ENCODE data around the gene MARCHF11. TPM values are rescaled to one million over a fixed set of nuclear protein-coding genes. Genes with fewer than 3 reads are reported as not detected.

MARCHF11 gene
- total RNA-seq, 1 experiment from 2014 or later = not detected

DNA sequence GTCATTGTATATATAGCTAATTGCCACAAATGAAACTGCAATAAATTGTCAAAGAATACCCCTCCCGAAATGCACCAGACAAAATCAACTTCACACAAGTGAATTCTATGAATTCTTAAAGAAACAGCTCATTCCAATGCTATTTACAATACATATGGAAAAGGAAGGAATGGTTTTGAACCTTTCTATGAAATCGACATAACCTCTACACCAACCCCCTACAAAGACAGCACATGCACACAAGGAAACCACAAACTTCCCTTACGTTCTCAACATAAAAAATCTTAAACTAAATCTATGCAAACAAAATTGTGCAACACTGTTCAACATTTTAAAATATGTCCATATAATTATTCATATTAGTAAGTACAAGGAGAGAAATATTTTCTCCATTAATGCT lies 39.2 kb downstream of the MARCHF11 start:
- Histone ChIP-seq H2AFZ (ENCODE audit: low read depth, low read length, poor library complexity, severe bottlenecking) (no peak overlapping the region), H4K20me1 (ENCODE audit: insufficient read depth) (no peaks in the 10 kb centered on the region), H3K27me3 (ENCODE audit: insufficient read depth, low read length) (no peaks in the 10 kb centered on the region), H3K4me2 (ENCODE audit: low read length) (no peak overlapping the region), H3K9me3 (ENCODE audit: control insufficient read depth in 1 of 2, insufficient read depth in 1 of 2, low read depth in 1 of 2, low read length in 2 of 2) (peaks cover 0 to 7% of the 10 kb centered on the region in 2 experiments; a peak in 2 of 4 replicates), H3K4me1 (ENCODE audit: control insufficient read depth in 1 of 2, insufficient read depth in 2 of 2, low read length in 2 of 2) (no peaks in the 10 kb centered on the region), H3K4me3 (replicated peaks in 1 of 2; ENCODE audit: low read depth in 1 of 2, low read length in 2 of 2) (no peak overlapping the region), H3K36me3 (ENCODE audit: control insufficient read depth in 1 of 2, insufficient read depth in 2 of 2, low read length in 2 of 2) (no peaks in the 10 kb centered on the region), H3K79me2 (ENCODE audit: insufficient read depth, low read length) (no peaks in the 10 kb centered on the region), H3K27ac (ENCODE audit: low read depth, low read length) (no peak overlapping the region), H3K9me2 (ENCODE audit: insufficient read depth) (no peaks in the 10 kb centered on the region), H3K9ac (ENCODE audit: low read length) (no peak overlapping the region)
- intact Hi-C loops (cut with micrococcal nuclease) = no loop called here
- no peak for TF ChIP-seq FOSL1 (IDR thresholded peaks at IDR 0.05; ENCODE audit: low read depth)
- no peak for TF ChIP-seq ELF1 (IDR thresholded peaks at IDR 0.05; ENCODE audit: borderline replicate concordance, low read depth)
- TF ChIP-seq YY1 (IDR thresholded peaks at IDR 0.05; ENCODE audit: extremely low read depth, insufficient replicate concordance, low read depth, low read length) = no peak
- TF ChIP-seq EZH2phosphoT487 (IDR thresholded peaks at IDR 0.05; ENCODE audit: borderline replicate concordance) = no peak
- TF ChIP-seq TCF7L2 (IDR thresholded peaks at IDR 0.05; ENCODE audit: borderline replicate concordance, extremely low read depth, insufficient read depth, insufficient read length) = no peak
- TF ChIP-seq, protein P1, sequence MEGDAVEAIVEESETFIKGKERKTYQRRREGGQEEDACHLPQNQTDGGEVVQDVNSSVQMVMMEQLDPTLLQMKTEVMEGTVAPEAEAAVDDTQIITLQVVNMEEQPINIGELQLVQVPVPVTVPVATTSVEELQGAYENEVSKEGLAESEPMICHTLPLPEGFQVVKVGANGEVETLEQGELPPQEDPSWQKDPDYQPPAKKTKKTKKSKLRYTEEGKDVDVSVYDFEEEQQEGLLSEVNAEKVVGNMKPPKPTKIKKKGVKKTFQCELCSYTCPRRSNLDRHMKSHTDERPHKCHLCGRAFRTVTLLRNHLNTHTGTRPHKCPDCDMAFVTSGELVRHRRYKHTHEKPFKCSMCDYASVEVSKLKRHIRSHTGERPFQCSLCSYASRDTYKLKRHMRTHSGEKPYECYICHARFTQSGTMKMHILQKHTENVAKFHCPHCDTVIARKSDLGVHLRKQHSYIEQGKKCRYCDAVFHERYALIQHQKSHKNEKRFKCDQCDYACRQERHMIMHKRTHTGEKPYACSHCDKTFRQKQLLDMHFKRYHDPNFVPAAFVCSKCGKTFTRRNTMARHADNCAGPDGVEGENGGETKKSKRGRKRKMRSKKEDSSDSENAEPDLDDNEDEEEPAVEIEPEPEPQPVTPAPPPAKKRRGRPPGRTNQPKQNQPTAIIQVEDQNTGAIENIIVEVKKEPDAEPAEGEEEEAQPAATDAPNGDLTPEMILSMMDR (IDR thresholded peaks at IDR 0.05 in 2 of 3, conservative IDR thresholded peaks at IDR 0.05 in 1 of 3; ENCODE audit: borderline replicate concordance in 1 of 3, insufficient read depth in 1 of 3, low read depth in 2 of 3, low read length in 2 of 3) = no peak
- no peak for TF ChIP-seq JUND (IDR thresholded peaks at IDR 0.05)
- no peak for TF ChIP-seq ZNF274 (IDR thresholded peaks at IDR 0.05; ENCODE audit: low read depth, low read length)
- TF ChIP-seq, protein P2, sequence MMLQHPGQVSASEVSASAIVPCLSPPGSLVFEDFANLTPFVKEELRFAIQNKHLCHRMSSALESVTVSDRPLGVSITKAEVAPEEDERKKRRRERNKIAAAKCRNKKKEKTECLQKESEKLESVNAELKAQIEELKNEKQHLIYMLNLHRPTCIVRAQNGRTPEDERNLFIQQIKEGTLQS (IDR thresholded peaks at IDR 0.05) = no peak
- TF ChIP-seq SP1 (IDR thresholded peaks at IDR 0.05; ENCODE audit: low read depth) = no peak
- no peak for TF ChIP-seq POLR2AphosphoS5 (IDR thresholded peaks at IDR 0.05; ENCODE audit: low read depth, low read length)
- TF ChIP-seq SRF (IDR thresholded peaks at IDR 0.05; ENCODE audit: low read depth) = no peak
- TF ChIP-seq POLR2A (IDR thresholded peaks at IDR 0.05; ENCODE audit: borderline replicate concordance, extremely low read depth, insufficient read depth, insufficient read length) = no peak
- no peak for TF ChIP-seq ZFX (IDR thresholded peaks at IDR 0.05)
- no peak for TF ChIP-seq EGR1 (IDR thresholded peaks at IDR 0.05; ENCODE audit: low read depth)
- CTCF ChIA-PET = no interaction called here
- ATAC-seq = no peak
- no TSS peak for BruUV-seq (replicated peaks)
- DNase-seq (ENCODE audit: low read depth, low spot score) = no peak
- RAD21 ChIA-PET (ENCODE audit: low non-redundant PET in 1 of 2, low total read pairs in 2 of 2, uncharacterized antibody in 2 of 2, unreplicated experiment in 2 of 2) = no interaction called here
- POLR2A ChIA-PET = no interaction called here

Data from HCT116 (cell line).